Suprapubic skin (tissue), 4 donors: Measurements from ENCODE around the gene IVL. TPM values are rescaled to one million over a fixed set of nuclear protein-coding genes. Genes with fewer than 3 reads are reported as not detected.
A peak's percentile ranks its signal among the peaks of the same experiment; 100 is the strongest.

Experiments
- DNase-seq, 2 donors: peaks; one replicate each; pipeline ENCODE4 v3.0.0-alpha.2; 2019; ENCODE audit warnings: low spot score in 2 of 2
- H3K27ac ChIP-seq: fragments of 200-600 bp; sonication (generic); one replicate; pipeline ENCODE4 v1.5.1; 2019
- H3K27me3 ChIP-seq: fragments of 200-600 bp; sonication (generic); one replicate; pipeline ENCODE4 v1.5.1; 2019
- H3K36me3 ChIP-seq: fragments of 200-600 bp; sonication (generic); one replicate; pipeline ENCODE4 v1.5.1; 2019
- H3K4me1 ChIP-seq: fragments of 200-600 bp; sonication (generic); one replicate; pipeline ENCODE4 v1.5.1; 2019
- H3K4me3 ChIP-seq: fragments of 200-600 bp; sonication (generic); one replicate; pipeline ENCODE4 v1.5.1; 2019; ENCODE audit warnings: mild to moderate bottlenecking
- H3K9me3 ChIP-seq: fragments of 200-600 bp; sonication (generic); one replicate; pipeline ENCODE4 v1.5.1; 2019
- CTCF ChIP-seq, 2 donors: fragments of 200-600 bp in 1 of 2; fragments of 450-650 bp in 1 of 2; sonication (generic) in 1 of 2; IDR thresholded peaks; one replicate each; pipeline ENCODE4 v1.5.1; 2016 to 2019; ENCODE audit warnings: antibody characterized with exemption in 2 of 2, mild to moderate bottlenecking in 1 of 2, moderate library complexity in 1 of 2
- EP300 ChIP-seq: sonication (generic); formaldehyde crosslinking; IDR thresholded peaks from one replicate; pipeline ENCODE4 v1.6.1; 2017; ENCODE audit warnings: antibody characterized with exemption
- POLR2A ChIP-seq, 2 donors: fragments of 450-650 bp; IDR thresholded peaks; one replicate each; pipeline ENCODE4 v1.6.1; 2017; ENCODE audit warnings: antibody characterized with exemption in 2 of 2, mild to moderate bottlenecking in 2 of 2, moderate library complexity in 2 of 2
- POLR2AphosphoS5 ChIP-seq, 3 donors: sonication (generic); formaldehyde crosslinking; IDR thresholded peaks; one replicate each; pipeline ENCODE4 v1.6.1; 2017; ENCODE audit warnings: antibody characterized with exemption in 3 of 3
- WGBS: methylation state at CpG from one replicate; pipeline ENCODE4 v1.1.5; 2018; 5-methylcytosine and 5-hydroxymethylcytosine counted together
- total RNA-seq, 4 donors: library from RNA; depleted of rRNA; stranded (reverse); fragments of >200 nt; gene quantifications; one replicate each; pipeline ENCODE4 v1.1.0, GENCODE V29; 2016

IVL gene
- total RNA-seq, 4 donors from 2014 or later = 50.2 to 213 (median 138) TPM

GRCh38 chr1:152888126-152888525 lies 20.2 kb upstream of the IVL start:
- no peak overlapping the region for H3K27ac ChIP-seq
- 79% methylated on average over 1 of the region's 1 CpG for WGBS
- H3K4me1 ChIP-seq = no peaks in the 10 kb centered on the region
- TF ChIP-seq POLR2A (IDR thresholded peaks at IDR 0.05) (no peak), EP300 (no peak), POLR2AphosphoS5 (IDR thresholded peaks at IDR 0.05) (no peak), CTCF (IDR thresholded peaks at IDR 0.05) (no peak)
- no peaks in the 10 kb centered on the region for H3K9me3 ChIP-seq
- no peak overlapping the region for H3K4me3 ChIP-seq
- DNase-seq = no peak
- no peaks in the 10 kb centered on the region for H3K27me3 ChIP-seq
- no peaks in the 10 kb centered on the region for H3K36me3 ChIP-seq

- no peaks in the 10 kb centered on the region for H3K27me3 ChIP-seq
- no peak for DNase-seq
- H3K4me3 ChIP-seq = no peak overlapping the region
- H3K36me3 ChIP-seq = no peaks in the 10 kb centered on the region
- 87% methylated on average over 4 of the region's 4 CpGs for WGBS
- TF ChIP-seq EP300 = no peak
- H3K4me1 ChIP-seq = peaks cover 21% of the 10 kb centered on the region
- no peak overlapping the region for H3K27ac ChIP-seq
- H3K9me3 ChIP-seq = no peaks in the 10 kb centered on the region
Measured at GRCh38 chr1:152899027-152899426, 9.3 kb upstream of the IVL start.

GRCh38 chr1:152899883-152900282 lies 8.5 kb upstream of the IVL start:
- H3K9me3 ChIP-seq = no peaks in the 10 kb centered on the region
- peaks cover 29% of the 10 kb centered on the region for H3K4me1 ChIP-seq
- no peaks in the 10 kb centered on the region for H3K36me3 ChIP-seq
- no peak overlapping the region for H3K4me3 ChIP-seq
- no peak for DNase-seq
- no peak for TF ChIP-seq POLR2AphosphoS5 (IDR thresholded peaks at IDR 0.05)
- no peak for TF ChIP-seq POLR2A (IDR thresholded peaks at IDR 0.05)
- no peak for TF ChIP-seq EP300
- TF ChIP-seq CTCF (IDR thresholded peaks at IDR 0.05) = no peak
- H3K27me3 ChIP-seq = no peaks in the 10 kb centered on the region
- 61% methylated on average over 2 of the region's 2 CpGs for WGBS
- no peak overlapping the region for H3K27ac ChIP-seq

GRCh38 chr1:152901631-152902030 lies 6.7 kb upstream of the IVL start:
- Histone ChIP-seq H3K9me3 (no peaks in the 10 kb centered on the region), H3K27me3 (no peaks in the 10 kb centered on the region), H3K36me3 (no peaks in the 10 kb centered on the region), H3K27ac (peak overlapping the region; percentile 69), H3K4me3 (no peak overlapping the region), H3K4me1 (peaks cover 42% of the 10 kb centered on the region)
- WGBS = 29% methylated on average over 5 of the region's 5 CpGs
- no peak for TF ChIP-seq EP300
- no peak for TF ChIP-seq POLR2AphosphoS5 (IDR thresholded peaks at IDR 0.05)
- TF ChIP-seq POLR2A (IDR thresholded peaks at IDR 0.05) = no peak
- no peak for TF ChIP-seq CTCF (IDR thresholded peaks at IDR 0.05)
- DNase-seq = peak in 1 of 2 donors; percentile 49

GRCh38 chr1:152902636-152903035 lies 5.7 kb upstream of the IVL start:
- 68% methylated on average over 3 of the region's 4 CpGs for WGBS
- Histone ChIP-seq H3K27ac (peak overlapping the region; percentile 19), H3K4me3 (no peak overlapping the region)

More at GRCh38 chr1:152902636-152903035, 5.7 kb upstream of the IVL start:
- Histone ChIP-seq H3K36me3 (no peaks in the 10 kb centered on the region), H3K9me3 (no peaks in the 10 kb centered on the region), H3K4me1 (peaks cover 50% of the 10 kb centered on the region), H3K27me3 (no peaks in the 10 kb centered on the region)
- no peak for TF ChIP-seq POLR2A (IDR thresholded peaks at IDR 0.05)
- TF ChIP-seq CTCF (IDR thresholded peaks at IDR 0.05) = no peak
- no peak for TF ChIP-seq EP300
- no peak for TF ChIP-seq POLR2AphosphoS5 (IDR thresholded peaks at IDR 0.05)
- no peak for DNase-seq
